NK-92 (cell line): Measurements from ENCODE around the gene MYOM3.
"Not testable (repeated sequence)": the region's sequence is repeated elsewhere in the genome, so short reads cannot be mapped to it uniquely, and the experiment has no call there.

Experiments used
- DNase-seq: peaks from one replicate; lab custom pipeline; 2025; ENCODE audit not compliant: unreplicated experiment; lab: John Stamatoyannopoulos, UW

MYOM3 gene

GRCh38 chr1:24074817-24075589 is 36.9 kb downstream of the MYOM3 start:
- no peak for DNase-seq

- DNase-seq: no peak
Observed at GRCh38 chr1:24074196-24074595, 37.7 kb downstream of the MYOM3 start.

- DNase-seq: no peak
Observed at GRCh38 chr1:24071941-24072340, 40.0 kb downstream of the MYOM3 start.

GRCh38 chr1:24070821-24071393 is 41.0 kb downstream of the MYOM3 start:
- no peak for DNase-seq

- no peak for DNase-seq
Observed at GRCh38 chr1:24069817-24070216, 42.1 kb downstream of the MYOM3 start.

- DNase-seq: no peak
Observed at GRCh38 chr1:24067978-24068377, 44.0 kb downstream of the MYOM3 start.

GRCh38 chr1:24065304-24065703 is 46.6 kb downstream of the MYOM3 start:
- DNase-seq: no peak

- no peak for DNase-seq
Observed at GRCh38 chr1:24062221-24062620, 49.7 kb downstream of the MYOM3 start.

GRCh38 chr1:24060482-24060881 is 51.5 kb downstream of the MYOM3 start:
- DNase-seq: no peak

GRCh38 chr1:24058671-24059455 is 53.1 kb downstream of the MYOM3 start:
- no peak for DNase-seq

- no peak for DNase-seq
Observed at GRCh38 chr1:24057171-24057570, 54.8 kb downstream of the MYOM3 start.

GRCh38 chr1:24055681-24056080 is 56.3 kb downstream of the MYOM3 start:
- no peak for DNase-seq

GRCh38 chr1:24052220-24052619 is 59.7 kb downstream of the MYOM3 start:
- DNase-seq: no peak

- no peak for DNase-seq
Observed at GRCh38 chr1:24051206-24051945, 60.6 kb downstream of the MYOM3 start.

- no peak for DNase-seq
Observed at GRCh38 chr1:24049733-24050132, 62.2 kb downstream of the MYOM3 start.

- DNase-seq: not testable (repeated sequence)
Observed at GRCh38 chr1:24048894-24049293, 63.0 kb downstream of the MYOM3 start.

GRCh38 chr1:24048205-24048869 is 63.6 kb downstream of the MYOM3 start:
- DNase-seq: no peak

- no peak for DNase-seq
Observed at GRCh38 chr1:24047110-24047477, 64.8 kb downstream of the MYOM3 start.

GRCh38 chr1:24045771-24046170 is 66.2 kb downstream of the MYOM3 start:
- DNase-seq: no peak

- not testable (repeated sequence) for DNase-seq
Observed at GRCh38 chr1:24044672-24045071, 67.3 kb downstream of the MYOM3 start.
